T-helper 9 cell (primary cell): ENCODE measurements around the gene ZIM2.

Experiments
- DNase-seq: peaks from one replicate; pipeline ENCODE4 v3.0.0-alpha.2; 2020

The ZIM2 gene

DNA sequence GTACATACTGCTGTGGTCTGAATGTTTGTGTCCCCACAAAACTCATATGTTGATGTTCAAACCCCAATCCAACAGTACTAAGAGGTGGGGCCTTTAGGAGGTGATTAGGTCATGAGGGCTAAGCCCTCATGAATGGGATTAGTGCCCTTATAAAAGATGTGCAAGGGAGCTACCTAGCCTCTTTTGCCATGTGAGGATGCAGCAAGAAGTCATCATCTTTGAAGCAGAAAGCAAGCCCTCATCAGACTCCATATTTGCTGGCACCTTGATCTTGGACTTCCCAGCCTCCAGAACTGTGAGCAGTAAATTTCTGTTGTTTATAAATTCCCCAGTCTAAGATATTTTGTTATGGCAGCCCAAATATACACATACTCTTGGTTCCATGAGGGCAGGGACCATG is 33.9 kb downstream of the ZIM2 start:
- DNase-seq: no peak

DNA sequence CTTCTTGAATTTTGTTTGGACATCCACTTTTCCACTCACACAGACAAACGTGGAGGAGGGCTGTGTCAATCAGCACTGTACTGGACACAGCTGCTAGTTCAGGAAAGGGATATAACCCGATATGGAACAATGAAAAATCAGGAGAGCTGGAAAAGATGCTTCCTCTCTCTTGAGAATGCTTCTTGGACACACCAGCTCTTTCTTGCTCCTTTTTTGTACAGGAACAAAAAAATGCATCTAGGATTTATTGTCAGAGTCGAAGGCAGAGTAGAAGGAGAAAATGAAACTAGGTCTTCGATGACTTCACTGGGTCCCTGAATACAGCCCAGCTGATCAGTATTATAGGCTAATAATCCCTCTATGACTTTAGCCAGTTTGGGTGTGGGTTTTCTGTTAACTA is 62.2 kb downstream of the ZIM2 start:
- DNase-seq: no peak

GRCh38 chr19:56769650-56770049 is 70.9 kb downstream of the ZIM2 start:
- DNase-seq: no peak

- no peak for DNase-seq
Observed at GRCh38 chr19:56765137-56765536, 75.4 kb downstream of the ZIM2 start.

- no peak for DNase-seq
Observed at GRCh38 chr19:56764196-56764695, 76.3 kb downstream of the ZIM2 start.

- DNase-seq: no peak
Observed at GRCh38 chr19:56760842-56761241, 79.7 kb downstream of the ZIM2 start.

GRCh38 chr19:56759531-56759930 is 81.0 kb downstream of the ZIM2 start:
- DNase-seq: no peak

- DNase-seq: no peak
Observed at GRCh38 chr19:56751078-56751489, 89.4 kb downstream of the ZIM2 start.

DNA sequence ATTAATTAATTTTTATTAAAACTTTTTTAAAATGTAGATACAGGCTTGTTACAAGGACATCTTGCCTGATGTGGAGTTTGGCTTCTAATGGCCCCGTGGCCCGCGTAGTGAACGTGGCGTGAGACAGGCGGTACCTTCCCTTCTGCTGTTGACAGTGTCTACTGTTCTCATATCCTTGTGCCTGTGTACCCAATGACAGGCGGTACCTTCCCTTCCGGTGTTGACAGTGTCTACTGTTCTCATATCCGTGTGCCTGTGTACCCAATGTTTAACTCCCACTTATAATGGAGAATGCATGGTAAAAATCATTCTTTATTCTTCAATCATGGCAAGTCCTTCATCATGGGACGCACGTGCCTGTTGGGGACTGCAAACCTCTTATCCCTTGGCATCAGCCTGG is 89.9 kb downstream of the ZIM2 start:
- no peak for DNase-seq

DNA sequence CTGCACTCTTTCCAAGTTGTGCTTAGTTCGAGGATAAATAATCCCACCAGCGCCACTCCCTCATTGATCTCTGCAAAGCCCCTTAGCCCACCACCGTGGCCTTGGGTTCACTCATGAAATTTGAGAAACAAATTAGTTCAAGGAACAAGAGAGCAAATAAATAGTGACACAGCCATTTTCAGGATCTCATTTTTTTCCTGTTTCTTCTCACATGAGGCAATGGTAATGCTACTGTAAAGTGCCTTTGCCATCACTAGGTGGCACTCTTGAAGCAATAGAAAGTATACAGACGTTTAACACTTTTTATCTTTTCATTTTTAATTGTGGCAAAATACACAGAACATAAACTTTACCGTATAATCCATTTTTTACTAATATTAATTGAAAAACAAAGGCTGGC is 92.1 kb downstream of the ZIM2 start:
- no peak for DNase-seq

GRCh38 chr19:56746367-56746766 is 94.2 kb downstream of the ZIM2 start:
- no peak for DNase-seq

GRCh38 chr19:56740501-56740900 is 100.0 kb downstream of the ZIM2 start:
- no peak for DNase-seq

DNA sequence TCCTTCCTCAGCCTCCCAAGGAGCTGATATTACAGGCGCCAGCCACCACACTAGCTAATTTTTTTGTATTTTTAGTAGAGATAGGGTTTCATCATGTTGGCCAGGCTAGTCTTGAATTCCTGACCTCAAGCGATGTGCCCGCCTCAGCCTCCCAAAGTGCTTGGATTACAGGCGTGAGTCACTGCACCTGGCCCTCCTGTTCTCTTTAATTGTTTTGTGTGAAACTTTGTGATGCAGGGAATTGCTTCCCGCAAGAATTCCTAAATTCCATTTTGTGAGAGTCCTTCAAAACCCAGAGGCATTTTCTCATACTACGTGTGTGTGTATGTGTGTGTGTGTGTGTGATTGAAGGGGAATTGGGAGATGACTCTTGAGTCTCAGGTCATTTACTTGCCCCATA is 104.0 kb downstream of the ZIM2 start:
- DNase-seq: no peak

DNA sequence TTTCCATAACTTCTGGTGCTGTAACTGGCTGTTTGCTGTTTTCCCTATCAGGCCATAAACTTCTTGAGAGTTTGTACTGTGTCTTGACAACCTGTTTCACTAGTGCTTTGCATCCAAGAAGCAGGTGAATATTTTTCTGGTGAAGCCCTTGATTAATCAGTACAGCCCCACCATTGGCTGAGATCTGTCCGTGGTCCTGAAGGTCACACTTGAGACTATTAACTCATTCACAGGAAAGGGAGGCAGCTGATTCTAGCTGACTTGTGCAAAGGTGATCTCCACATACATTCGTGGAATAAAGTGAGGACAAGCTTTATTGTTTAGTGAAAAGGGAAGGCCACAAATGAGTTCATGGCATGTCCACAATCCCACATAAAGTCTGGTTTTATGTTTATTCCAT is 107.5 kb downstream of the ZIM2 start:
- no peak for DNase-seq

DNA sequence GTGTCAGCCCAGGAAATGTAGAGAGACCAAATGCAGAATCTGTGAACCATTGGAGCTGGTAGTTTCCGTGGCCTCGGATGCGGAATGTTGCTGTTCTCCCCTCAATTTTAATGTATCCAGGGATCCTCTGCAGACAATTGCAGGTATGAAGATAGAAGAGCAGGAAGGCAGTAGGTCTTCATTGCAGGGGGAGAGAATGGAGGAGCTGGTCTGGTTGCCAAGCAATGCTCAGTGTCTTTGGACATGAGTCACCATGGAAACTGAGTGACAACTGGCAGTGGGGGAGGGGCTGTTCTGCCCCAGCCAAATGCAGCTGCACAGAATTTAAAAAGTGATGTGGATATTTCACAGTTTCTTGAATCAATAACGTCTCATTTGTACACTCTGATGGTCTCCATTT is 112.8 kb downstream of the ZIM2 start:
- no peak for DNase-seq

- no peak for DNase-seq
Observed at GRCh38 chr19:56725829-56726424, 114.6 kb downstream of the ZIM2 start.
